HEK293T (cell line): ENCODE data around the gene MYOF.

Source experiments
- BHLHE40 ChIP-seq: fragments of 450-650 bp; IDR thresholded peaks from 2 replicates; pipeline ENCODE4 v1.6.1; 2016; ENCODE audit warnings: mild to moderate bottlenecking, moderate library complexity, borderline replicate concordance
- ELF4 ChIP-seq: fragments of 450-650 bp; IDR thresholded peaks from 2 replicates; pipeline ENCODE4 v1.6.1; 2017; ENCODE audit warnings: antibody characterized with exemption
- FOXK2 ChIP-seq: fragments of 450-650 bp; IDR thresholded peaks from 2 replicates; pipeline ENCODE4 v1.6.1; 2016; ENCODE audit warnings: mild to moderate bottlenecking
- FOXM1 ChIP-seq: fragments of 450-650 bp; IDR thresholded peaks from 2 replicates; pipeline ENCODE4 v1.6.1; 2017; ENCODE audit warnings: mild to moderate bottlenecking, borderline replicate concordance
- HDGF ChIP-seq: fragments of 450-650 bp; IDR thresholded peaks from 2 replicates; pipeline ENCODE4 v1.6.1; 2017; ENCODE audit warnings: antibody characterized with exemption, borderline replicate concordance
- L3MBTL2 ChIP-seq: fragments of 450-650 bp; conservative IDR thresholded peaks from 2 replicates; pipeline ENCODE4 v1.6.1; 2016; ENCODE audit warnings: mild to moderate bottlenecking
- LEF1 ChIP-seq: fragments of 450-650 bp; IDR thresholded peaks from 2 replicates; pipeline ENCODE4 v1.6.1; 2017; ENCODE audit warnings: mild to moderate bottlenecking, borderline replicate concordance
- SP1 ChIP-seq: fragments of 450-650 bp; IDR thresholded peaks from 2 replicates; pipeline ENCODE4 v1.6.1; 2017
- SUZ12 ChIP-seq: fragments of 450-650 bp; IDR thresholded peaks from 2 replicates; pipeline ENCODE4 v1.6.1; 2016; ENCODE audit warnings: mild to moderate bottlenecking
- TARDBP ChIP-seq: fragments of 450-650 bp; IDR thresholded peaks from 2 replicates; pipeline ENCODE4 v1.6.1; 2016

- no peak for TF ChIP-seq BHLHE40
- no peak for TF ChIP-seq ELF4
- TF ChIP-seq HDGF = no peak
- TF ChIP-seq FOXM1 = no peak
- TF ChIP-seq FOXK2 = no peak
- TF ChIP-seq LEF1 = no peak
- TF ChIP-seq L3MBTL2 = no peak
- TF ChIP-seq TARDBP = no peak
- TF ChIP-seq SP1 = no peak
- TF ChIP-seq SUZ12 = no peak
These were observed 188.1 kb downstream of the MYOF start for GRCh38 chr10:93293999-93294398.
